Smooth muscle cell (in vitro differentiated cells): ENCODE data around the gene PLAGL1. TPM values are rescaled to one million over a fixed set of nuclear protein-coding genes. Genes with fewer than 3 reads are reported as not detected.

Experiments used
- DNase-seq: peaks from one replicate; lab custom pipeline; 2025; ENCODE audit not compliant: unreplicated experiment; lab: John Stamatoyannopoulos, UW
- H2AFZ ChIP-seq: fragments of 200-600 bp; sonication (generic); 2 replicates; pipeline ENCODE4 v1.6.0; 2016; ENCODE audit warnings: antibody characterized with exemption, low read depth, mild to moderate bottlenecking
- H3F3A ChIP-seq: fragments of 200-600 bp; sonication (generic); 2 replicates; pipeline ENCODE4 v1.6.0; 2017; ENCODE audit warnings: antibody characterized with exemption, low read depth
- H3K27ac ChIP-seq: fragments of 200-600 bp; sonication (generic); 2 replicates; pipeline ENCODE4 v1.5.1; 2016; ENCODE audit warnings: low read depth, mild to moderate bottlenecking
- H3K27me3 ChIP-seq: fragments of 200-600 bp; sonication (generic); 2 replicates; pipeline ENCODE4 v1.6.1; 2016; ENCODE audit warnings: low read depth, mild to moderate bottlenecking
- H3K36me3 ChIP-seq: fragments of 200-600 bp; sonication (generic); 2 replicates; pipeline ENCODE4 v1.5.1; 2016; ENCODE audit warnings: low read depth
- H3K4me1 ChIP-seq: fragments of 200-600 bp; sonication (generic); 2 replicates; pipeline ENCODE4 v1.5.1; 2016; ENCODE audit warnings: low read depth
- H3K4me2 ChIP-seq: fragments of 200-600 bp; sonication (generic); 2 replicates; pipeline ENCODE4 v1.6.0; 2016; ENCODE audit warnings: mild to moderate bottlenecking
- H3K4me3 ChIP-seq: fragments of 200-600 bp; sonication (generic); 2 replicates; pipeline ENCODE4 v1.5.1; 2016; ENCODE audit warnings: mild to moderate bottlenecking
- H3K79me2 ChIP-seq: fragments of 200-600 bp; sonication (generic); 2 replicates; pipeline ENCODE4 v1.6.0; 2016; ENCODE audit warnings: low read depth, mild to moderate bottlenecking
- H3K9ac ChIP-seq: fragments of 200-600 bp; sonication (generic); 2 replicates; pipeline ENCODE4 v1.6.0; 2016; ENCODE audit warnings: low read depth
- H3K9me3 ChIP-seq: fragments of 200-600 bp; sonication (generic); replicated peaks from 2 replicates; pipeline ENCODE4 v1.5.1; 2016; ENCODE audit warnings: low read depth
- H4K20me1 ChIP-seq: fragments of 200-600 bp; sonication (generic); 2 replicates; pipeline ENCODE4 v1.6.0; 2016; ENCODE audit warnings: low read depth
- WGBS: methylation state at CpG from one replicate; pipeline ENCODE4 v1.1.7; 2016; ENCODE audit warnings: low lambda C conversion rate; 5-methylcytosine and 5-hydroxymethylcytosine counted together
- polyA plus RNA-seq: library from polyadenylated mRNA; unstranded; fragments of >200 nt; fragmentation: Nextera tagmentation; extraction: Ambion mirVana; gene quantifications from 2 replicates; pipeline ENCODE4 v1.2.1, GENCODE V29; 2016
- total RNA-seq: library from RNA; depleted of rRNA; stranded (reverse); fragments of >200 nt; gene quantifications from 2 replicates; pipeline ENCODE4 v1.2.3, GENCODE V29; 2014
- TF ChIP-seq, protein P1 (sequence below): fragments of 200-600 bp; sonication (generic); IDR thresholded peaks from 2 replicates; pipeline ENCODE4 v1.5.1; 2017; ENCODE audit warnings: borderline replicate concordance, mild to moderate bottlenecking, antibody characterized with exemption; ENCODE audit not compliant: insufficient read depth, poor library complexity, severe bottlenecking

The PLAGL1 gene
- total and polyA plus RNA-seq, 2 experiments from 2014 or later = 99.7 to 130 TPM

GRCh38 chr6:143970456-143971218, 37.4 kb downstream of the PLAGL1 start:
- Histone ChIP-seq H3K9ac (peak overlapping the region; percentile 2), H3K4me2 (peak overlapping the region; percentile 72), H3K27ac (peak overlapping the region; percentile 63), H3K79me2 (peaks cover 4% of the 10 kb centered on the region), H3F3A (peaks cover 10% of the 10 kb centered on the region), H4K20me1 (peaks cover 8% of the 10 kb centered on the region), H2AFZ (no peak overlapping the region), H3K27me3 (no peaks in the 10 kb centered on the region), H3K4me1 (peaks cover 68% of the 10 kb centered on the region), H3K4me3 (no peak overlapping the region), H3K9me3 (no peaks in the 10 kb centered on the region), H3K36me3 (no peaks in the 10 kb centered on the region)
- DNase-seq = no peak
- TF ChIP-seq, protein P1, sequence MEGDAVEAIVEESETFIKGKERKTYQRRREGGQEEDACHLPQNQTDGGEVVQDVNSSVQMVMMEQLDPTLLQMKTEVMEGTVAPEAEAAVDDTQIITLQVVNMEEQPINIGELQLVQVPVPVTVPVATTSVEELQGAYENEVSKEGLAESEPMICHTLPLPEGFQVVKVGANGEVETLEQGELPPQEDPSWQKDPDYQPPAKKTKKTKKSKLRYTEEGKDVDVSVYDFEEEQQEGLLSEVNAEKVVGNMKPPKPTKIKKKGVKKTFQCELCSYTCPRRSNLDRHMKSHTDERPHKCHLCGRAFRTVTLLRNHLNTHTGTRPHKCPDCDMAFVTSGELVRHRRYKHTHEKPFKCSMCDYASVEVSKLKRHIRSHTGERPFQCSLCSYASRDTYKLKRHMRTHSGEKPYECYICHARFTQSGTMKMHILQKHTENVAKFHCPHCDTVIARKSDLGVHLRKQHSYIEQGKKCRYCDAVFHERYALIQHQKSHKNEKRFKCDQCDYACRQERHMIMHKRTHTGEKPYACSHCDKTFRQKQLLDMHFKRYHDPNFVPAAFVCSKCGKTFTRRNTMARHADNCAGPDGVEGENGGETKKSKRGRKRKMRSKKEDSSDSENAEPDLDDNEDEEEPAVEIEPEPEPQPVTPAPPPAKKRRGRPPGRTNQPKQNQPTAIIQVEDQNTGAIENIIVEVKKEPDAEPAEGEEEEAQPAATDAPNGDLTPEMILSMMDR = no peak
- WGBS = 31% methylated on average over 6 of the region's 6 CpGs

DNA sequence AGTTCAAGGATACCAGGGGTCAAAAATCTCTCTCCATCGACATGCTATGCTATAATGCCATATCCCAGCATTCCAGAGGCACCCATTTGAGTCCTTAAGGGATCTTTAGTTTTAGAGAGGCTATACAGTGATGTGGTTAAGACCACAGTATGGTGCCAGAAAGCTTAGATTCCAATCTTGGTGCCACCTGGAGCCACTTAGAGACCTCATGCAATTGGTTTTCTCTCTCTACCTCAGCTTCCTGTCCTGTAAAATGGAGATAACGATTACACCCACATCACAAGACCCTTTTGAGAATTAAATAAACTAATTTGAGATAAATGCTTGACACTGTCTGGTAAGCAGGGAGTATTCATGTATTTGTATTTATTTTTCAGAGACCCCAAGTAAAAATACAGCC, 39.0 kb downstream of the PLAGL1 start:
- no peak overlapping the region for H3K4me3 ChIP-seq
- H3F3A ChIP-seq = peaks cover 8% of the 10 kb centered on the region
- peaks cover 8% of the 10 kb centered on the region for H4K20me1 ChIP-seq
- peak overlapping the region; percentile 63 for H3K27ac ChIP-seq
- H3K79me2 ChIP-seq = no peaks in the 10 kb centered on the region
- H3K9ac ChIP-seq = no peak overlapping the region
- TF ChIP-seq, protein P1 = no peak
- no peaks in the 10 kb centered on the region for H3K27me3 ChIP-seq
- no peak overlapping the region for H3K4me2 ChIP-seq
- no peak for DNase-seq
- no peak overlapping the region for H2AFZ ChIP-seq
- peaks cover 82% of the 10 kb centered on the region for H3K4me1 ChIP-seq
- WGBS = 22% methylated on average over 2 of the region's 2 CpGs
- H3K36me3 ChIP-seq = no peaks in the 10 kb centered on the region
- no peaks in the 10 kb centered on the region for H3K9me3 ChIP-seq

GRCh38 chr6:143967706-143968376, 40.2 kb downstream of the PLAGL1 start:
- no peak for DNase-seq
- Histone ChIP-seq H3F3A (peaks cover 8% of the 10 kb centered on the region), H3K27ac (peak overlapping the region; percentile 41), H4K20me1 (peaks cover 8% of the 10 kb centered on the region), H3K9me3 (no peaks in the 10 kb centered on the region), H3K27me3 (no peaks in the 10 kb centered on the region), H3K36me3 (no peaks in the 10 kb centered on the region), H3K9ac (no peak overlapping the region), H3K4me3 (no peak overlapping the region), H2AFZ (no peak overlapping the region), H3K4me1 (peaks cover 87% of the 10 kb centered on the region), H3K79me2 (no peaks in the 10 kb centered on the region), H3K4me2 (no peak overlapping the region)
- 56% methylated on average over 5 of the region's 5 CpGs for WGBS
- TF ChIP-seq, protein P1 = no peak
